ENCODE data around the gene PODXL2.

DNA sequence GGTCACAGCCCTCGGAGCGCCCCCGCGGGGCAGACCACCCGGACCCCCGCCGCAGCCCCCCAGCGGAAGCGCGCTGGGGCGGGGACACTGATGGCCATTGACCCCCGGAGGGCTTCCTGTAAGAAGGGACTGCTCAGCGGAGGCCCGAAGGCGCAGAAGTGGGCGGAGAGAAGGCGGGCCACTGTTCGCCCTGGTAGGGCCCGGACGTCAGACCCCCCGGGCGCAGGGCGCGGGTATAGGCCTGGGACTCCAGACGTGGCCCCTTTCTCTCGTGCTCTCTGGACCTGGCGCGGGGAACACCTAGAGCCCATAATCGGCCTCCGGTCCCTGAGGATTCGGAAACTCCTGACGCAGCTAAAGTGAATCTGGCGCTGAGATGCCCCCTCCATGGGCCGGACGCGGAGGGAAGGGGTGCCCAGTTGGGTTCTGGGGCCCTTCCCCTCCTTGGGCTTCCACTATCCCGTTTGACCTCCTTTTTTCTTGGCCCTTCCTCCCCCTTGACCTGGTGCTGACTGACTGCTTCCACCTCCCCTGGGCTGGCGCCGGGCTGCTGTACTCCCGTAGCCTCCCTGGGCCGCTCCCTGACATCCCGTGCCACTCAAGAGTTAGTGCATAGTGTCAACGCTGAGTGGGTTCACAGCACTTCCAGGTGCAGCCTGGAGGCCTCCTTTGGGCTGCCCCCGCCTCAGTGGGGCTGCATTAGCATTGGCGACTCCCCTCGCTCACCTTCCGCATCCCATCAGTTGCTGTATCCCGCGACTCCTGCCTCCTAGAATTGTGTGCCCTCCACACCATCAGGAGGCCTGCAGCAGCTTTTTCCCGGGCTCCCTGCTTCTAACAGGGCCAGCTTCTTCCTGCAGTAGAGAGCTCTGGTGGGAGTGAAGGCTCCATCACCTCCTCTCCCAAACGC lies 44.5 kb downstream of the PODXL2 start:
- TF ChIP-seq, protein P1, sequence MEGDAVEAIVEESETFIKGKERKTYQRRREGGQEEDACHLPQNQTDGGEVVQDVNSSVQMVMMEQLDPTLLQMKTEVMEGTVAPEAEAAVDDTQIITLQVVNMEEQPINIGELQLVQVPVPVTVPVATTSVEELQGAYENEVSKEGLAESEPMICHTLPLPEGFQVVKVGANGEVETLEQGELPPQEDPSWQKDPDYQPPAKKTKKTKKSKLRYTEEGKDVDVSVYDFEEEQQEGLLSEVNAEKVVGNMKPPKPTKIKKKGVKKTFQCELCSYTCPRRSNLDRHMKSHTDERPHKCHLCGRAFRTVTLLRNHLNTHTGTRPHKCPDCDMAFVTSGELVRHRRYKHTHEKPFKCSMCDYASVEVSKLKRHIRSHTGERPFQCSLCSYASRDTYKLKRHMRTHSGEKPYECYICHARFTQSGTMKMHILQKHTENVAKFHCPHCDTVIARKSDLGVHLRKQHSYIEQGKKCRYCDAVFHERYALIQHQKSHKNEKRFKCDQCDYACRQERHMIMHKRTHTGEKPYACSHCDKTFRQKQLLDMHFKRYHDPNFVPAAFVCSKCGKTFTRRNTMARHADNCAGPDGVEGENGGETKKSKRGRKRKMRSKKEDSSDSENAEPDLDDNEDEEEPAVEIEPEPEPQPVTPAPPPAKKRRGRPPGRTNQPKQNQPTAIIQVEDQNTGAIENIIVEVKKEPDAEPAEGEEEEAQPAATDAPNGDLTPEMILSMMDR (IDR thresholded peaks at IDR 0.05), result no peak
- TF ChIP-seq POLR2A (IDR thresholded peaks at IDR 0.05), result peak in 1 of 3 donors; percentile 31
